Thyroid gland (tissue), 4 donors: ENCODE data around the gene PPP1R12B.

Experiments
- POLR2A ChIP-seq, 2 donors: fragments of 450-650 bp; IDR thresholded peaks; one replicate each; pipeline ENCODE4 v1.6.1; 2017; ENCODE audit warnings: antibody characterized with exemption in 2 of 2, mild to moderate bottlenecking in 2 of 2, moderate library complexity in 1 of 2
- TF ChIP-seq, protein P1 (sequence below), 6 experiments: fragments of 200-600 bp in 3 of 6; fragments of 450-650 bp in 3 of 6; sonication (generic) in 3 of 6; IDR thresholded peaks; one replicate each; pipeline ENCODE4 v1.5.1; 2016 to 2019; ENCODE audit warnings: antibody characterized with exemption in 6 of 6, mild to moderate bottlenecking in 2 of 6, inconsistent platforms in 1 of 6, moderate library complexity in 1 of 6

GRCh38 chr1:202452508-202452907 is 104.0 kb downstream of the PPP1R12B start:
- TF ChIP-seq, protein P1, sequence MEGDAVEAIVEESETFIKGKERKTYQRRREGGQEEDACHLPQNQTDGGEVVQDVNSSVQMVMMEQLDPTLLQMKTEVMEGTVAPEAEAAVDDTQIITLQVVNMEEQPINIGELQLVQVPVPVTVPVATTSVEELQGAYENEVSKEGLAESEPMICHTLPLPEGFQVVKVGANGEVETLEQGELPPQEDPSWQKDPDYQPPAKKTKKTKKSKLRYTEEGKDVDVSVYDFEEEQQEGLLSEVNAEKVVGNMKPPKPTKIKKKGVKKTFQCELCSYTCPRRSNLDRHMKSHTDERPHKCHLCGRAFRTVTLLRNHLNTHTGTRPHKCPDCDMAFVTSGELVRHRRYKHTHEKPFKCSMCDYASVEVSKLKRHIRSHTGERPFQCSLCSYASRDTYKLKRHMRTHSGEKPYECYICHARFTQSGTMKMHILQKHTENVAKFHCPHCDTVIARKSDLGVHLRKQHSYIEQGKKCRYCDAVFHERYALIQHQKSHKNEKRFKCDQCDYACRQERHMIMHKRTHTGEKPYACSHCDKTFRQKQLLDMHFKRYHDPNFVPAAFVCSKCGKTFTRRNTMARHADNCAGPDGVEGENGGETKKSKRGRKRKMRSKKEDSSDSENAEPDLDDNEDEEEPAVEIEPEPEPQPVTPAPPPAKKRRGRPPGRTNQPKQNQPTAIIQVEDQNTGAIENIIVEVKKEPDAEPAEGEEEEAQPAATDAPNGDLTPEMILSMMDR (IDR thresholded peaks at IDR 0.05) = no peak
- TF ChIP-seq POLR2A (IDR thresholded peaks at IDR 0.05) = no peak
